ENCODE results near the gene PRPF19.

The PRPF19 gene

DNA sequence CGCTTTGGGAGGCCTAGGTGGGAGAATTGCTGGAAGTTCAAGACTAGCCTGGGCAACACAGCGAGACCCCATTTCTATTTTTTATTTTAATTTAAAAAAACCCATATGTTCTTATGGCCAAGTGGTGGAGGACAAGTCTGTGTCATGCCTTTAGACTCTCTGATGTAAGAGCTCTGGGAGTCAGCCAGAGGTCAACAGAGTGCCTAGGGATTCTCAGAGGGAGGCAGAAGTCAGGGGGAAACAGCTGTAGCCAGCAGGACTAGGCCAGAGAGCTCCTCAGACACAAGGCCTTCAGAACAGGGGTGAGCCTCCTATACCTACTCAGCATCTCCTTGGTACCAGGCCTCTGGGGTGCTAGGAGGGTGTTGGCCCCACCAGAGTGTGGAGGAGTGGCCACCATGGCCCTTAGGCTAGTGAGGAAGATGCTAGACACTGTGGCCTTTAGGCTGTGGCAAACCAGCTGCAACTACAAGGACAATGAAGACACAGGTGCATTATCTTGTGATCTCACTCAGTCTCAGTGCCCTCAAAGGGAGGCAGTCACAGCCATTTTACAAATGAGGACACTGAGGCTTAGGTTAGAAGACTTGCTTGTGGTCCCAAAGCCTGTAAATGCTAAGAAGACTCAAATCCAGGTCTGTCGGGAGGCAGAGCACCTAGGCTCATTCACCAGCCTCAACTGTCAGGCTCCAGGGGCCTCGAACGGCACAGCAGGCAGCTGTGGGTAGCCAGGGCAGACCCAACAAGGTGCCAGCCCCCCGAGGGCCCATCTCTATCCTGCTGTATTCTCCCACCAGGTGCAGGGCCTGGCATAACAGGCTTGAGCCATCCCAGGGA lies 34.0 kb downstream of the PRPF19 start:
- no peak for DNase-seq

DNA sequence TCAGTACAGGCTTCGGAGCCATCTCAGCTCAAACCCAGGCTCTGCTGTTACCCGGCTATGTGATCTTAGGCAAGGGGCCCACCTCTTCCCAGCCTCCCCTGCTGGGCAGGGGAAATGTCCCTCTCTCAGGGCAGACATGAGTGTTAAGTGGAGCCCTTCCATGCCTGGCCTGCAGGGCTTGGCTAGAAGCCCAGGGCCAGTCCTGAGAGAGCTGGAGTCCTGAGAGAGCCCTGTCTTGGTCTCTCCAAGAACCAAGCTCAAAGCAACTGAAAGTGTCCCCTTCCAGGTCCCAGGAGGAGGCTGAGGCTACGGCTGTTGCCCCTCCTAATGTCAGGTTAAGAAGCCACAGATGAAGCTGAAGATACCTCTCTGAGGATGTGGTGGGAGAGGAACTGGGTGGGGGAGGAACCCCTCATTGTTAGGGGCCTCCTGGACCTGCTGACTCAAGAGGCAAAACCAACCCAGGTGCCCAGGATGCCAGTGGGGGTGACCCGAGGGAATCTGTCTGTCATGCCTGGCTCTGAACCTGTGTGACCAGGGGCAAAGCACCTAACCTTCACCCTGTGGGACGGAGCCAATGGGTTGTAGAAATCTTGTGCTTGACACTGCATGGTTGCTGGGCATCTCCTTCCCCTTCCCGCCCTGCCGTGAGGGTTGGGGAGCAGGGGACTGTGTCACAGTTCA lies 34.9 kb downstream of the PRPF19 start:
- peak; percentile 14 for DNase-seq

DNA sequence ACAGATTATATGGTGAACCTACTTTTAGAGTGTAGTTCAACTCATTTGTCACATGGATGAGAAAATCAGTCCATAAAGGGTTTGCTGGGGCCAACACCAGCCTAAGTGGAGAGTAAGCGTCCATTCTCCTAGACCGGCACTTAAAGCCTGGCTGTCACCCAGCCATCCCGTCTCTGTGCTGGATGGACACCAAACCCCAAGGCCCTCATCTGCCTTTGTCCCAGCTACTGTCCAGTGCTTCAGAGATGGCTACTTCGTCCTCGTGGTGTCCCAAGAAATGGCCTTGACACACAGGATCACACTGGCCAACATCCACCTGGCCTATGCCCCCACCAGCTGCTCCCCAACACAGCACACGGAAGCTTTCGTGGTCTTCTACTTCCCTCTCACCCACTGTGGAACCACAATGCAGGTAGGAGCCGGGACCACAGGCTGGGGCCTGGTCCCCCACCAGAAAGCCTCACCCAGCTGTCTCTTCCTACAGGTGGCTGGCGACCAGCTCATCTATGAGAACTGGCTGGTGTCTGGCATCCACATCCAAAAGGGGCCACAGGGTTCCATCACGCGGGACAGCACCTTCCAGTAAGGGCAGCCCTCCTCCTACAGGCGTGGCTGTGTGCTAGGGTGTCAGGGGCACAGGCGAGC lies 35.5 kb downstream of the PRPF19 start:
- DNase-seq: no peak

DNA sequence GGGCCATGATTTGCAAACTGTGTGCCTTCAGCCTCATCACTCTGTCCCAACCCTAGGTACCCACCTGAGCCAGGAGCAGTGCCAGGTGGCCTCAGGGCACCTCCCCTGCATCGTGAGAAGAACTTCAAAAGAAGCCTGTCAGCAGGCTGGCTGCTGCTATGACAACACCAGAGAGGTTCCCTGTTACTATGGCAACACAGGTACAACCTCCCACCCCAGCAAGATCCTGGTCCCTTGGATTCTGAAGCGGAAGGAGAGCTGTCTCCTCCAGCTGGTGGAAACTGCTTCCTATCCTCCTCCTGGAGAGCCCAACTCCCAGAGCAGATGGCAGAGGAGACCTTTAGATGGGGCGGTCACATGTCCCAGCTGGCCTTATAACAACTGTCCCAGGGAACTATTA lies 36.1 kb downstream of the PRPF19 start:
- peak; percentile 39 for DNase-seq

DNA sequence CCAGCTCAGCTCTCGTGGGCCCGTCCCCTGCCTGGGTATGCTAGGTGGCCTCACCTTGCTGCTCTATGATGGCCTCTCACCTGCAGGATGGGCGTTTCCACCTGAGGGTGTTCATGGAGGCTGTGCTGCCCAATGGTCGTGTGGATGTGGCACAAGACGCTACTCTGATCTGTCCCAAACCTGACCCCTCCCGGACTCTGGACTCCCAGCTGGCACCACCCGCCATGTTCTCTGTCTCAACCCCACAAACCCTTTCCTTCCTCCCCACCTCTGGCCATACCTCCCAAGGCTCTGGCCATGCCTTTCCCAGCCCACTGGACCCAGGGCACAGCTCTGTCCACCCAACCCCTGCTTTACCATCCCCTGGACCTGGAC lies 36.9 kb downstream of the PRPF19 start:
- DNase-seq: no peak

DNA sequence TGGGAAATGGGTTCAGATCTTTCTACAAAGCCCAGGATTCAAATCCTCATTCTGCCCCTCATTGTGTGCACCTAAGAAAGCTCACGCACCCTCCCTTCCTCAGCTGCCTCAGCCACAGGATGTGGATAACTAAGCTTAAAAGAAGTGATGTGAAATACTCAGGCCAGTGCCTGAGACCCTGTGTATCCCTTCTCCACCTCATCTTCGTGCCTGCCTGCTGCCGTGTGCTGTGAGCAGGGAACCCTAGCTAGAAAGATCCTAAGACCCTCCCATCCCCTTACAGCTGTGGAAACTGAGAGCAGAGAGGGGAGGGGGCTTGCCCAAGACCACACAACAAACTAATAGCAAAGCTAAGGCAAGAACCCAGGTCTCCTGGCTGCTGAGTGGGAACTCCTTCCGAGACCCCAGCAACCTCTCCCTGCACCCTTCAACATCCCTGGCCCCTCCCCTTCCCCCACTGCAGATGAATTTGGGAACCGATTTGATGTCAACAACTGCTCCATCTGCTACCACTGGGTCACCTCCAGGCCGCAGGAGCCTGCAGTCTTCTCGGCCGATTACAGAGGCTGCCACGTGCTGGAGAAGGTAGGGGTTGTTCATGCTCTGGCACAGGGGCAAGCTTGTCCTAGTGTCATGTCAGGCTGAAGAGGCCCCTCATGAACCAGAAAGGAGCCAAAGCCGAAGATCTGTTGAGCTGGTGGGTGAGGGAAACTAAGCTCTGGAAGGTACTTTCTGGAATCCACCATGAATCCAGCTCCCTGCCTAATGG lies 37.5 kb downstream of the PRPF19 start:
- no peak for DNase-seq

DNA sequence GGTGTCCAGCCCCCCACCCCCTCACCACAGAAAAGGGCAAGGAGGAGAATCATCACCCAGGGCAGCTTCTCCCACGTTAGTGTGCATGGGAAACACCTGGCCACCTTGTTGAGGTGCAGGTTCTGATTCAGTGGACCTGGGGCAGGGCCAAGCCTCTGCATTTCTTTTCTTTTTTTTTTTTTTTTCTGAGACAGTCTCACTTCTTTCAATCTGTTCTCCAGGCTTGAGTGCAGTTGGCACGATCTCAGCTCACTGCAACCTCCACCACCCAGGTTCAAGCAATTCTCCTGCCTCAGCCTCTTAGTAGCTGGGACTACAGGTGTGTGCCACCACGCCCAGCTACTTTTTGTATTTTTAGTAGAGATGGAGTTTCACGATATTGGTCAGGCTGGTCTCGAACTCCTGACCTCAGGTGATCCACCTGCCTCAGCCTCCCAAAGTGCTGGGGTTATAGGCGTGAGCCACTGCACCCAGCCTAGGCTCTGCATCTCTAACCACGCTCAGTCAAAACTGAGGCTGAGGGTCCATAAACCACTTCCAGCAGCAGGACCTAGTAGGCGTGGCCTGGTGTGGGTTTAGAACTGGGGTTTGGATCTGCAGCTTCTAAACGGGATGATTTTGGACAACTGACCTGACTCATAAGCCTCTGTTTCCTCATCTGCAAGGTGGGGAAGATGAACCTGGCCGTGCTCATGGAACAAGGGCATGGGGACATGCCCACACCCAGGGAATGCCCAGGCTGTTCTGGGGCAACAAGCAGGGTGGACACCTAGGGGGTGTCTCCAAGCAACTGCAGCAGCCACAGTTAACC lies 38.3 kb downstream of the PRPF19 start:
- no peak for DNase-seq

DNA sequence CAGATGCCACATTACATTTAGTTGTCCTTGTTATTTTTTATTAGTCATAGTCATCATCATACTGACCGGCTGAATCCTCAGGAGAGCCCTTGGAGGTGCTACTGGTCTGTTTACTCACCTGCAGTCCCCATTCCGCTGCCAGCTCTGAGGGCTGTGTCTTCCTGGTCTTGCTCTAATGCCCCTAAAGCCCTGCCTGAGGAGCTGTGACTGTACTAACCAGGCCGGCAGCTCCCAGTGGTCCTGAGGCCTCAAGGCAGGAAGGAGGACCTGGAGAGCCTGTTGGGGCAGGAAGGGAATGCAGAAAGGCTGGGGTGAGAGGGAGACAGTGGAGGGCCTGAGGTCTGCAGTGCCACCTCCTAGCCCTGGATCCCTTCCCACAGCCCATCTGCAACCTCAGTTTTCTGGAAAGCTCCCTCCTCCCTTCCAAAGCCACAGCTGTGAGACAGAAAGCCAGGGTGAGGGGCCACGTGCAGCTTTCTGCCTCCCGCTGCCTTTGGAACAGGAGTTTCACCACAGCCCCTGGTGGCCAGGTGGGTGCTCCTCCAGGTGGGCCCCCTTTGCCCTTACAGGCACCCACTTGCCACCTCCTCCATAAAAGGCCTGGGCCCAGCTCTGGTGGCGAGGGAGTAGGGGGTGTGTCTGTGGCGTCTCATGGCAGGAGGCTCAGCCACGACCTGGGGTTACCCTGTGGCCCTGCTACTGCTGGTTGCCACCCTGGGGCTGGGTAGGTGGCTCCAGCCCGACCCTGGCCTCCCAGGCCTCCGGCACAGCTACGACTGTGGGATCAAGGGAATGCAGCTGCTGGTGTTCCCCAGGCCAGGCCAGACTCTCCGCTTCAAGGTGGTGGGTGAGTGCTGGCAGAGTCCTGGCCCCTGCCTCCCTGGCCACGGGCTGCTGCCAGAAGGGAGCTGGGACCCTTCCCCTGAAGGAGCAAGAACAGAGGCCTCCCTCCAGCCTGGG lies 39.2 kb downstream of the PRPF19 start, which contains the start of gene ZP1:
Gene ZP1, plus strand, starts transcription at position 632 of the 960 bp plus-strand sequence. Its CDS starts 20 bp downstream, at position 652.
- DNase-seq: no peak

DNA sequence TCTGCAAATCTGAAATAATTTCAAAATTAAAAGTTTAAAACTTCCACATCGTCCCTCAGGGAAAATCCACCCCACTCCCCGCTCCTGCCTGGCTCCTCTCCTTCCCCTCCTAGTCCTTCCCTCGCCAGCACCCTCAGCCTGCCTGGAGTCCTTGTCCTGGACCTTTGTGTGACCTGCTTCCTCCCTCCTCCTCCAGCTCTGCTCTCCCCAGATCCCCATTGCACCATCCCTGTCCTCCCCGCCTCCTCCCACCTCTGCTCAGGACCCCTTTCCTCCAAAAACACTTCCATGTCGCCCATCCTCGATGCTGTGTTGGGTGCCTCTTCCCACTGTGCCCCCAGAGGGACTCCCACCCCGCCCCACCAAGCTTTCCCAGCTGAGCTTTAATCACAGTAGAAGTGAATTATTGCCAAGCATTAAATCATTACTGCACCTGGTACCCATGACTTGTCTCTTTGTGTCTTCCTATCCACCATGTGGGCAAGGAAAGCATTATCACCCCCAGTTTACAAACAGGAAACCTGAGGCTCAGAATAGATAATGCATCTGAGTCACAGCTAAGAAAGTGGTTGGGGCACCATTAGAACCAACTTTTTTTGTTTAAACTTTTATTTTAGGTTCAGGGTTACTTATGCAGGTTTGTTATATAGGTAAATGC lies 41.4 kb downstream of the PRPF19 start:
- DNase-seq: peak; percentile 16

DNA sequence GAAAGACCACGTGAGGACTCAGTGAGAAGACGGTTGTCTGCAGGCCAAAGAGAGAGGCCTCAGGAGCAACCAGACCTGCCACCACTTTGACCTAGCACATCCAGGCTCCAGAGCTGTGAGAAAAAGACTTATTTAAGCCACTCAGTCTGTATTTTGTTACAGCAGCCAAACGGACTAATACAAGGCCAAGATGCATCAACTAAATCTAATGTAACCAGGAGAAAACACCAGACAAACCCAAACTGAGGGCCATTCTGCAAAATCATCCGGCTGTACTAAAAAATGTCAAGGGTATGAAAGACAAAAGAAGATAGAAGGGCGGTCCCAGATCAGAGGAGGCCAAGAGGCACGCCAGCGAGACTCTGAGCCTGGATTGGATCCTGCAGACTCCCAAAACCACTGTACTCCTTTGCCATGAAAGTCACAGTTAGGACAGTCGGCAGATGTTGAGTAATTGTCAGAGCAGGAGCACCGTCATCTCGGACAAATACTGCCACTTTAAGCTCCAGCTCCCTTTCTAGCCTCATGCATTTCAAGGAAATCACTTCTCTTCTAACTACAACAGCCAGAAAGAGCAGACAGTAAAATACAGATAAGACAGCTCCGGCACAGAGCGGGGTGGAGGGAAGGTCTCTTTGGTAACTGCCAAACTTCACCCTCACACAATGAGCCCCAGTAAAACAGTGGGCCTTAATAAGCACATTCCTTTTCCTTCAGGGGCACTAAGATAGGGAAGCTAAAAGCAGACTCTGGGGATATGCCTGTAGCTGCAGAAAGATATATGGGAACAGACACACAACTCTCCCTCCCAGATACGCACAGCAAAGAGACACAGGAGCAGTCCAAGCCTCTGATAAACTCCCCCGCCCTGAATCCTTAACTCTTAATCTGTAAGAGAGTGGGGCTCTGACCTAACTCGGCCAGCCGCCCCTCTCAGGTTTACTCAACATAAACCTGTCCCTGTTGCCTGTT lies 42.5 kb downstream of the PRPF19 start:
- no peak for DNase-seq

DNA sequence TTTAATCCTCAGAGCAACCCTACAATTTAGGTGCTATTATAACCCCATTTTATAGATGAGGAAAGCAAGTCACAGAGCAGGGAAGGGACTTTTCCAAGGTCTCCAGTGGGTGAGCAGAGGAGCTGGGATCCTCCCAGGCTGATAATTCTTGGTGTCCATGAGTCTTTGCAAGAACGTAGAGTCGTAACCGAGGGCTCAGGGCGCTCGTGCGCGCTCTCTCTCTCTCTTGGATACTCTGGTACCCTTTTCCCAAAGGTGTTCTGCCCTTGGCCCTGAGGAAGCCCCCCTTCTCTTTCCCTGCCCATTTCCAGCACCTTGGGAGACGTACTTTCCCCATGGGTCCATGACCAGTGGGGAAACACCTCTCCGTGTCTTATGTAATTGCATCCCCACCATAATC lies 44.2 kb downstream of the PRPF19 start:
- DNase-seq: no peak

DNA sequence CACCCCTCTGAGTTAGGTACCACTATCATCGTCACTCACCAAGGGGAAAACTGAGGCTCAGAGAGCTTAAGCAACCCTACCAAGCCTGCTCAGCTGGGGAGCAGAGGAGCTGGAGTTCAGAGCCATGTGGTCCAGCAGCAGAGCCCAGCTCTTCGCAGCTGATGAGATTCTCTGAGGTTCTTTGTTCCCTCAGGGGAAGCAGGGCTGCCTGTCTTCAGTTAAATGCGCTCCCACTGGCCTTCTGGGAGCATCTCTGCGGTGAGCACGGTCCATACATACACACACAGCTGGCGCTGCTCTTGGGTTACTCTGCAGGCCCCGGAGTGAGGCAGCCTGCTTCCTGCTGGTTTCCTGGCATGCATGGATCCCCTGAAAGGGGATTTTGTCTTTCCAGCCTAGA lies 45.4 kb downstream of the PRPF19 start:
- no peak for DNase-seq

DNA sequence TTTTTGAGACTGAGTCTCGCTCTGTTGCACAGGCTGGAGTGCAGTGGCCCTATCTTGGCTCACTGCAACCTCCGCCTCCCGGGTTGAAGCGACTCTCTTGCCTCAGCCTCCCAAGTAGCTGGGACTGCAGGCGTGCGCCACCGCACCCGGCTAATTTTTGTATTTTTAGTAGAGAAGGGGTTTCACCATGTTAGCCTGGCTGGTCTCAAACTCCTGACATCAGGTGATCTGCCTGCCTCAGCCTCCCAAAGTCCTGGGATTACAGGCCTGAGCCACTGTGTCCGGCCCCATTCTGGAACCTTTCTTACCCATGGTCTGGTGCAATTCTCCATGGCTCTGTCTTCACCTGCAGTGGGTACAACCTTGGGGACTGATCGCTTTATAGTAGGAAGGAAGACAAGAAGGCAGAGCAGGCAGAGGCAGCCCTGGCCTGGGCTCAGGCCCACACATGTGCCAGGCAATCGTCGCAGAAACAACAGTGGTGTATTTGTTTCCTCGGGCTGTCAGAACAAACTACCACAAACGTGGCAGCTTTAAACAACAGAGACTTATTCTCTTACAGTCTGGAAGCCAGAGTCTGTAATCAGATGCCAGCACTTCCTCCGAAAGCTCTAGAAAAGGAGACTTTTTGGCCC lies 46.7 kb downstream of the PRPF19 start:
- DNase-seq: no peak

DNA sequence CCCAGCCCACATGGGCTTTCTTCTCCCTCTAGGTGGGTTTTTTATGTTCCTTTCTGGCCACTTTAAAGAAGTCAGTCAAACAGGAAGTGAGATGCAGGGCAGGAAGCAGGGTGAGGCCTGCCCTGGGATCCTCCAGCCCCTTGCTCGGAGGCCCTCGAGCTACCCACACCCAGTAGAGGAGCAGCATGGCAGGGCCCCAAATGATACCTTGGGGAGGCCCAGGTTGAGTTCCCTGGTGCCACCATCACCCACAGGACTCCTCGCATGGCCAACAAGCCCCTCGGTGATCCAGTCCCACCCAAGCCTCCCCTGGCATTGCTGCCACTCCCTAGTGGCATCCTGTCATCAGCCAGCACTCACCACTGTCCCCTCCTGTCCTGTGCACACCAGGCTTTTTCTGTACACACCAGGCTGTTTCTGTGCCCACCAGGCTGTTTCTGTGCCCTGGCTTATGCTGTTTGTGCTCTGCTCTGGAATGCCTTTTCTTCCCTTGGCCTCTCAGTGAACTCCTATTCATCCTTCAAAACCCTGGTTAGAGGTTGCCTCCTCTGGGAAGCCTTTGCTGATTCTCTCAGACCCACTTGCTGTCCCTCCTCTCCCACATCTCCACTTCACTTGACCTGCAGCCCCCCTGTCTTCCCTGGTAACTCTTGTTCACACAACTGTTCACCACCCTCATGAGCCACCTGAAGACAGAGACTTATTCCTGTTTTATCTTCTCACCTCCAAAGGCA lies 47.5 kb downstream of the PRPF19 start:
- no peak for DNase-seq

DNA sequence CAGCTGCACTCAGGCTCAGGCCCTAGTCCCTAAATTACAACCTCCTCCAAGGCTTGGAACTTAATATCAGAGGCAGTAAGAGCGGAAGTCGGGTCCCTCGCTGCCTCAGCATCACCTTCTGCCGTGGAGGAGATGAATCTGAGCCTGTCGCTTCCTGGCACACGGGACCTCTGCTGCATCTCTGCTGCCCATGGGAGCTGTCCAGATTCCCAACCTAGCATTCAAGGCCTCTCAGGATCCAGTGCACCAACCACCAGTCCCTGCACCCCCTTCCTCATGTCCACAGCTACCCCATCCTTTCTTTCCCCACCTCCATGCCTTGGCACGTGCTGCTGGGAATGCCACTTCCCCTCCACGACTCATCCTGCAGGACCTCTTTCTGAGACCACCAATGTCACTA lies 48.1 kb downstream of the PRPF19 start:
- no peak for DNase-seq

DNA sequence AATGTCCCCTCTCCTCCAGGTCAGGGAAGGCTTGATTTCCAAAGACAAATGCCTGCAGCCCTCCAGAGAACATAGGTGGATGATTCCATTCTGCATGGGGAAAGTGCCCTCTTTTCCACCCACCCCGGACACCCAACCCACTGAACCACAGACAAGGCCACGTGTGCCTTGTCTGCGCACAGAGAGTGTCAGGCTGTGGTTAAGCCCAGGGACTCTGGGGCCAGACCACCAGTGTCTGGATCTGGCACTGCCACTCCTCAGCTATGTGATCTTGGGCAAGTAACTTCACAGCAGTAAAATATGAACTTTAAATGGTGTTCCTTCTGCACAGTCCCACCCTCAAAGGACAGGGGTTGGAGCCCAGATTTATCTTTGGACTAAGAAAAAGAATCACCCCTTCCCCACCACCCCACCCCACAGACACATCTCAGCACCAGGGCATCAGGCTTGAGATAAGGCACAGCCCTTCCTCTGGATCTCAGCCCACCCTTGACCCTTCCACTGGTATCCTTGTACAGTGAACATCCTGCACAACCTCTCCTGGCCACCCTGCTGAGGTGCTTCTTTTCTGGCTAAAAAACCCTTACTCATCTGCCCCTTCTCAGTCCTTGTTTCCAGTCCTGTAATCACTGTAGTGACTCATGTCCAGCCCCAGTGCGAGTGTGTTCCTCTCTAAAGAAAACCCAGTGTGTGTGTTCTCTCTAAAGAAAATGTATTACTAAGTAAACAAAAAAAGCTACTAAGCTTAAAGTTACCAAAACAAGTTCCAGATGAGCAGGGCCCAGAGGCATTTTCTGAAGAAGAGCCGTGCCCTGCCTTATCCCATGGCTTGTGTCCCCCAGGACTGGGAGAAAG lies 48.8 kb downstream of the PRPF19 start:
- DNase-seq: no peak
